Right atrium auricular region (tissue), 2 donors: ENCODE data around the gene SLC35B2. TPM values are rescaled to one million over a fixed set of nuclear protein-coding genes. Genes with fewer than 3 reads are reported as not detected.

Experiments
- DNase-seq: peaks from one replicate; pipeline ENCODE4 v3.0.0-alpha.2; 2019; ENCODE audit warnings: low spot score
- H3K27ac ChIP-seq, 2 donors: fragments of 200-600 bp; sonication (generic); 1 replicate in 1 of 2; 2 replicates in 1 of 2; pipeline ENCODE4 v1.5.1; 2016 to 2019
- H3K27me3 ChIP-seq, 2 donors: fragments of 200-600 bp; sonication (generic); one replicate each; pipeline versions ENCODE4 v1.5.1 to v1.6.0; 2017 to 2019
- H3K36me3 ChIP-seq: fragments of 200-600 bp; sonication (generic); one replicate; pipeline ENCODE4 v1.5.1; 2016
- H3K4me1 ChIP-seq, 2 donors: fragments of 200-600 bp; sonication (generic); one replicate each; pipeline versions ENCODE4 v1.5.1 to v1.6.0; 2017 to 2019
- H3K4me3 ChIP-seq, 2 donors: fragments of 200-600 bp; sonication (generic); 1 replicate in 1 of 2; 2 replicates in 1 of 2; pipeline ENCODE4 v1.5.1; 2017 to 2019; ENCODE audit warnings: mild to moderate bottlenecking in 1 of 2, moderate library complexity in 1 of 2
- H3K9me3 ChIP-seq, 2 donors: fragments of 200-600 bp; sonication (generic); one replicate each; pipeline ENCODE4 v1.5.1; 2019
- CTCF ChIP-seq, 2 donors: fragments of 200-600 bp; sonication (generic); IDR thresholded peaks; one replicate each; pipeline ENCODE4 v1.5.1; 2019; ENCODE audit warnings: antibody characterized with exemption in 2 of 2
- total RNA-seq, 2 donors: library from RNA; depleted of rRNA; stranded (reverse); fragments of >200 nt; gene quantifications; one replicate each; pipeline ENCODE4 v1.1.0, GENCODE V29; 2016

Gene SLC35B2
- total RNA-seq, 2 donors from 2014 or later = 23.0 to 23.7 TPM

- no peak overlapping the region for H3K27ac ChIP-seq
- H3K27me3 ChIP-seq = no peaks in the 10 kb centered on the region
- H3K4me3 ChIP-seq = no peak overlapping the region
Observed at GRCh38 chr6:44284867-44285266, 27.5 kb upstream of the SLC35B2 start.

GRCh38 chr6:44284121-44284520 lies 26.8 kb upstream of the SLC35B2 start:
- DNase-seq = no peak
- H3K27me3 ChIP-seq = no peaks in the 10 kb centered on the region
- no peaks in the 10 kb centered on the region for H3K9me3 ChIP-seq
- H3K36me3 ChIP-seq = no peaks in the 10 kb centered on the region
- H3K4me3 ChIP-seq = no peak overlapping the region
- H3K4me1 ChIP-seq = no peaks in the 10 kb centered on the region
- TF ChIP-seq CTCF (IDR thresholded peaks at IDR 0.05) = no peak
- H3K27ac ChIP-seq = no peak overlapping the region

More at GRCh38 chr6:44284867-44285266, 27.5 kb upstream of the SLC35B2 start:
- TF ChIP-seq CTCF (IDR thresholded peaks at IDR 0.05) = no peak
- Histone ChIP-seq H3K9me3 (no peaks in the 10 kb centered on the region), H3K4me1 (no peaks in the 10 kb centered on the region), H3K36me3 (no peaks in the 10 kb centered on the region)
- no peak for DNase-seq

- no peak for TF ChIP-seq CTCF (IDR thresholded peaks at IDR 0.05)
- Histone ChIP-seq H3K4me3 (no peak overlapping the region), H3K4me1 (peaks cover 0 to 6% of the 10 kb centered on the region in 2 donors), H3K9me3 (no peaks in the 10 kb centered on the region), H3K27me3 (peaks cover 0 to 13% of the 10 kb centered on the region in 2 donors), H3K36me3 (no peaks in the 10 kb centered on the region), H3K27ac (no peak overlapping the region)
- no peak for DNase-seq
Observed at GRCh38 chr6:44278774-44279697, 21.7 kb upstream of the SLC35B2 start.

- TF ChIP-seq CTCF (IDR thresholded peaks at IDR 0.05) = no peak
- H3K27me3 ChIP-seq = peaks cover 0 to 13% of the 10 kb centered on the region in 2 donors
Observed at GRCh38 chr6:44278315-44278714, 21.0 kb upstream of the SLC35B2 start.

GRCh38 chr6:44277763-44278162 lies 20.4 kb upstream of the SLC35B2 start:
- no peak for DNase-seq
- Histone ChIP-seq H3K9me3 (no peaks in the 10 kb centered on the region), H3K27ac (no peak overlapping the region), H3K36me3 (no peaks in the 10 kb centered on the region), H3K27me3 (peaks cover 0 to 13% of the 10 kb centered on the region in 2 donors), H3K4me1 (peaks cover 0 to 6% of the 10 kb centered on the region in 2 donors), H3K4me3 (no peak overlapping the region)
- no peak for TF ChIP-seq CTCF (IDR thresholded peaks at IDR 0.05)

More at GRCh38 chr6:44278315-44278714, 21.0 kb upstream of the SLC35B2 start:
- Histone ChIP-seq H3K4me1 (peaks cover 0 to 6% of the 10 kb centered on the region in 2 donors), H3K4me3 (no peak overlapping the region), H3K27ac (no peak overlapping the region), H3K9me3 (no peaks in the 10 kb centered on the region), H3K36me3 (no peaks in the 10 kb centered on the region)
- DNase-seq = no peak
